HG03432 (cell line): ENCODE measurements around the gene KLK2.

Experiments used
- ATAC-seq: cut with Tn5 transposase; IDR thresholded peaks from one replicate; pipeline ENCODE4 v1.9.1; 2021; ENCODE audit warnings: mild to moderate bottlenecking, moderate library complexity; ENCODE audit not compliant: unreplicated experiment

The KLK2 gene

DNA sequence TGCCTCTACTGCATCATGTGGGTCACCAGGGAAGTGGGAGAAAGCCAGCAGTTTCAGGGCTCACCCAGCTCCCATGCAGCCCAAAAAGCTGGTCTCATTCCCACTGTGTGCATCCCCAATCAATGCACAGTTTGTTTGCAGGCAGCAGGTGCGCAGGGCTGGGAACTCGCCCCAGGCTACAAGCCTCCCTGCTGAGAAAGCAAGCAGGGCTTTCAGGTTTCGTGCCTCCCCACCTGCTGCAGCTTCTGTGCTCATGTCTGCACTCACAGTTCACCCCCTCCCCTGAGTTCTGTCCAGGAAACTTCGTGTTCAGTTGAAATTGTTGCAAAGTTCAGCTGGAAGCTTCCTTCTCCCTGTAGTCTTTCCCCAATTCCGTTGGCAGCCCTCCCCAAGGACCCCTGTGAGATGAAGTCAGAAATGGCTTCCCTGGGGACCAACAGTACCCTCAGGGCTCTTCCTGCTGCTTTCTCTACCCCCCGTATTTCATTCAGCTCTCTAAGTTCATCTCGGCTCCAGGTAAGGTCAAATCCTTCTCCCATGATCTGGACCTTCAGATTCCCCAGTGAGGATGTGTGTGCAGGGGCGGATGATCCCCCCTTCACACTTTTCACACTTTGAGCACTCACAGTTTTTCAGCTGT is 28.8 kb upstream of the KLK2 start:
- ATAC-seq = no peak

DNA sequence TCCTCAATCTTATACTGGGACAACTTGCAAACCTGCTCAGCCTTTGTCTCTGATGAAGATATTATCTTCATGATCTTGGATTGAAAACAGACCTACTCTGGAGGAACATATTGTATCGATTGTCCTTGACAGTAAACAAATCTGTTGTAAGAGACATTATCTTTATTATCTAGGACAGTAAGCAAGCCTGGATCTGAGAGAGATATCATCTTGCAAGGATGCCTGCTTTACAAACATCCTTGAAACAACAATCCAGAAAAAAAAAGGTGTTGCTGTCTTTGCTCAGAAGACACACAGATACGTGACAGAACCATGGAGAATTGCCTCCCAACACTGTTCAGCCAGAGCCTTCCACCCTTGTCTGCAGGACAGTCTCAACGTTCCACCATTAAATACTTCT is 22.5 kb upstream of the KLK2 start:
- ATAC-seq = no peak

DNA sequence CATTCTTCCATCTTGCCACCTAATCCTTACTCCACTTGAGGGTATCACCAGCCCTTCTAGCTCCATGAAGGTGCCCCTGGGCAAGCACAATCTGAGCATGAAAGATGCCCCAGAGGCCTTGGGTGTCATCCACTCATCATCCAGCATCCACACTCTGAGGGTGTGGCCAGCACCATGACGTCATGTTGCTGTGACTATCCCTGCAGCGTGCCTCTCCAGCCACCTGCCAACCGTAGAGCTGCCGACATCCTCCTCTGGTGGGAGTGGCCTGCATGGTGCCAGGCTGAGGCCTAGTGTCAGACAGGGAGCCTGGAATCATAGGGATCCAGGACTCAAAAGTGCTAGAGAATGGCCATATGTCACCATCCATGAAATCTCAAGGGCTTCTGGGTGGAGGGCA is 21.6 kb upstream of the KLK2 start:
- ATAC-seq = no peak

GRCh38 chr19:50854636-50855410 is 18.4 kb upstream of the KLK2 start, which contains the start of gene KLK3:
Gene KLK3 (plus strand): TSS chr19:50854915. CDS start chr19:50854956, 41 bp downstream.
- no peak for ATAC-seq

- no peak for ATAC-seq
Observed at GRCh38 chr19:50857366-50857765, 15.9 kb upstream of the KLK2 start.

DNA sequence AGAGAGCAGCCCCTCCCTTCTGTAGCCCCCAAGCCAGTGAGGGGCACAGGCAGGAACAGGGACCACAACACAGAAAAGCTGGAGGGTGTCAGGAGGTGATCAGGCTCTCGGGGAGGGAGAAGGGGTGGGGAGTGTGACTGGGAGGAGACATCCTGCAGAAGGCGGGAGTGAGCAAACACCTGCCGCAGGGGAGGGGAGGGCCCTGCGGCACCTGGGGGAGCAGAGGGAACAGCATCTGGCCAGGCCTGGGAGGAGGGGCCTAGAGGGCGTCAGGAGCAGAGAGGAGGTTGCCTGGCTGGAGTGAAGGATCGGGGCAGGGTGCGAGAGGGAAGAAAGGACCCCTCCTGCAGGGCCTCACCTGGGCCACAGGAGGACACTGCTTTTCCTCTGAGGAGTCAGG is 14.4 kb upstream of the KLK2 start:
- no peak for ATAC-seq

DNA sequence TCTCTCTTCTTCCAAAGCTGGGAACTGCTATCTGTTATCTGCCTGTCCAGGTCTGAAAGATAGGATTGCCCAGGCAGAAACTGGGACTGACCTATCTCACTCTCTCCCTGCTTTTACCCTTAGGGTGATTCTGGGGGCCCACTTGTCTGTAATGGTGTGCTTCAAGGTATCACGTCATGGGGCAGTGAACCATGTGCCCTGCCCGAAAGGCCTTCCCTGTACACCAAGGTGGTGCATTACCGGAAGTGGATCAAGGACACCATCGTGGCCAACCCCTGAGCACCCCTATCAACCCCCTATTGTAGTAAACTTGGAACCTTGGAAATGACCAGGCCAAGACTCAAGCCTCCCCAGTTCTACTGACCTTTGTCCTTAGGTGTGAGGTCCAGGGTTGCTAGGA is 13.4 kb upstream of the KLK2 start:
- no peak for ATAC-seq

GRCh38 chr19:50861010-50861409 is 12.2 kb upstream of the KLK2 start:
- no peak for ATAC-seq

DNA sequence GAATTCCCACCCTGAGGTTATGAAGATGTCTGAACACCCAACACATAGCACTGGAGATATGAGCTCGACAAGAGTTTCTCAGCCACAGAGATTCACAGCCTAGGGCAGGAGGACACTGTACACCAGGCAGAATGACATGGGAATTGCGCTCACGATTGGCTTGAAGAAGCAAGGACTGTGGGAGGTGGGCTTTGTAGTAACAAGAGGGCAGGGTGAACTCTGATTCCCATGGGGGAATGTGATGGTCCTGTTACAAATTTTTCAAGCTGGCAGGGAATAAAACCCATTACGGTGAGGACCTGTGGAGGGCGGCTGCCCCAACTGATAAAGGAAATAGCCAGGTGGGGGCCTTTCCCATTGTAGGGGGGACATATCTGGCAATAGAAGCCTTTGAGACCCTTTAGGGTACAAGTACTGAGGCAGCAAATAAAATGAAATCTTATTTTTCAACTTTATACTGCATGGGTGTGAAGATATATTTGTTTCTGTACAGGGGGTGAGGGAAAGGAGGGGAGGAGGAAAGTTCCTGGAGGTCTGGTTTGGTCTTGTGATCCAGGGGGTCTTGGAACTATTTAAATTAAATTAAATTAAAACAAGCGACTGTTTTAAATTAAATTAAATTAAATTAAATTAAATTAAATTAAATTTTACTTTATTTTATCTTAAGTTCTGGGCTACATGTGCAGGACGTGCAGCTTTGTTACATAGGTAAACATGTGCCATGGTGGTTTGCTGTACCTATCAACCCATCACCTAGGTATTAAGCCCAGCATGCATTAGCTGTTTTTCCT is 11.5 kb upstream of the KLK2 start:
- ATAC-seq = no peak

GRCh38 chr19:50869479-50869878 is 3.8 kb upstream of the KLK2 start:
- ATAC-seq = no peak

DNA sequence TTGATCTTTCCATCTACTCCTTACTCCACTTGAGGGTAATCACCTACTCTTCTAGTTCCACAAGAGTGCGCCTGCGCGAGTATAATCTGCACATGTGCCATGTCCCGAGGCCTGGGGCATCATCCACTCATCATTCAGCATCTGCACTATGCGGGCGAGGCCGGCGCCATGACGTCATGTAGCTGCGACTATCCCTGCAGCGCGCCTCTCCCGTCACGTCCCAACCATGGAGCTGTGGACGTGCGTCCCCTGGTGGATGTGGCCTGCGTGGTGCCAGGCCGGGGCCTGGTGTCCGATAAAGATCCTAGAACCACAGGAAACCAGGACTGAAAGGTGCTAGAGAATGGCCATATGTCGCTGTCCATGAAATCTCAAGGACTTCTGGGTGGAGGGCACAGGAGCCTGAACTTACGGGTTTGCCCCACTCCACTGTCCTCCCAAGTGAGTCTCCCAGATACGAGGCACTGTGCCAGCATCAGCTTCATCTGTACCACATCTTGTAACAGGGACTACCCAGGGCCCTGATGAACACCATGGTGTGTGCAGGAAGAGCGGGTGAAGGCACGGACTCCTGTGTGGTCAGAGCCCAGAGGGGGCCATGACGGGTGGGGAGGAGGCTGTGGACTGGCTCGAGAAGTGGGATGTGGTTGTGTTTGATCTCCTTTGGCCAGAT is 2.7 kb upstream of the KLK2 start:
- no peak for ATAC-seq

DNA sequence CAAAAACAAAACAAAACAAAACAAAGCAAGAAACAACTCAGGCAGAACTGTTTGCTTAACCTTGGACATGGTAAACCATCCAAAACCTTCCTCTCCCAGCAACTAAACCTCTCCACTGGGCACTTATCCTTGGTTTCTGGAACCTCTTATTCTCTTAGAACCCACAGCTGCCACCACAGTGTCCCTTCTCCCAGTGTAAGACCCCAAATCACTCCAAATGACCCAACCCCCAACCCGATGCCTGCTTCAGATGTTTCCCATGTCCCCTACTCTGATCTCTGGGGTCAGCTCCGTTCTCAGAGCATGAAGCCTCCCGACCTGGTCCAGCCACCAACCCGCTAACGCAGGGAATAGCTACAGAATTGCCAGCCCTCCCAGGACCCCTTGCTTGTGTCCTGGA is 972 bp downstream of the KLK2 start:
- no peak for ATAC-seq

DNA sequence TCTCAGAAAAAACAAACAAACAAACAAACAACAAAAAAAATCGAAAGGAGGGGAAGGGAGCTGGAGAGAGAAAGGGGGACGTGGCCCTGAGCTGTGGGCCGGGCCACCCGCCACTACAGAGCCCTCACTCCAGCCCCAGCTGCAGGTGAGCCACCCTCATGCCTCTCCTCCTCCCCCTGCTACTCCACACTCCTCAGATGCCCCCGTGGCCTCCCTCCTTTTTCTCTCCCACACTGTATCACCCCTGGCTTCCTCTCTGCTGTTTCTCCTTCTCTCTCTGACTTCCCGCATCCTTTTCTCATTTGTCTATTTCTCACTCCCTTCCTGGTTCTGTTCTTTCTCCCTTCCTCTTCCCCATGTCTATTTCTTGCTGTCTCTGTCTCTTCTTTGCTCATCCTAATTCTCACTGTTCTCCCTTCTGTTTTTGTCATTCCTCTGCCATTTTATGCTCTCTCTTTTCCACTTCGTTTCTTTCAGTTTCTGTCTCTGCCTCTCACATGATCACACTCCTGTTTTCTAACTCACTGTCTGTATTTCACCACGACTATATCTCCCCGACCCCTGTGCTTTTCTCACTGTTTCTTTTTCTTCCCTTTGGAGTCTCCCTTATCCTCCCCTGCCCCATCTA is 2.7 kb downstream of the KLK2 start:
- ATAC-seq = no peak

- ATAC-seq = no peak
Observed at GRCh38 chr19:50876456-50876855, 3.2 kb downstream of the KLK2 start.

GRCh38 chr19:50877338-50877737 is 4.1 kb downstream of the KLK2 start:
- no peak for ATAC-seq

- no peak for ATAC-seq
Observed at GRCh38 chr19:50878851-50879250, 5.6 kb downstream of the KLK2 start.

GRCh38 chr19:50880241-50880640 is 7.0 kb downstream of the KLK2 start:
- no peak for ATAC-seq

DNA sequence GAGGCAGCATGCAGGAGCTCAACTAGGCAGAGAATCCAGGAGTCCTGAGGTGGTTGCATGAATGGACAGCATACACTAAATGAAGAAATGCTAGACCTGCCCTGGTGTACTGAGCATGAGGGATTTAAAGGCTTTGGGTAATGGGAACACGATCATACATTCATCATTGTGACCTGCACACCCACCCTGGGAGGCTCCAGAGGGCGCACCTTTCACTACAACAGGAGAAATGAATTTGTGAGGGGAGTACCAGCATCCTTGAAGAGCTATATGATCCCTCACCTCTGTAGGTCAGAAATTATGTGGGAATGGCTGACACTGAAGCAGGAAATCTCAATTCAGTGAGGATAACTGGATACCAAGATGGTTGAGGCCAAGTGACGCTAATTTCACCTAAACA is 8.9 kb downstream of the KLK2 start:
- ATAC-seq = no peak

- no peak for ATAC-seq
Observed at GRCh38 chr19:50889638-50890037, 16.4 kb downstream of the KLK2 start.

GRCh38 chr19:50890422-50891252 is 17.4 kb downstream of the KLK2 start:
- no peak for ATAC-seq
